H1 (cell line): ENCODE data around the gene IPO9. TPM values are rescaled to one million over a fixed set of nuclear protein-coding genes. Genes with fewer than 3 reads are reported as not detected.

Experiments
- CTCF ChIA-PET: fragments of 300-600 bp; sonication (Branson Sonifier 250); formaldehyde crosslinking; loops from one replicate; lab custom pipeline; 2021; ENCODE audit not compliant: partially characterized antibody; lab: Charles Lee
- POLR2A ChIA-PET: fragments of 300-600 bp; sonication (Branson Sonifier 250); formaldehyde crosslinking; loops from one replicate; lab custom pipeline; 2021; ENCODE audit warnings: inconsistent platforms; ENCODE audit not compliant: partially characterized antibody; lab: Charles Lee
- DNase-seq, 2 experiments: peaks; one replicate each; pipeline versions ENCODE4 v3.0.0 to v3.0.0-alpha.2; 2010 to 2022; ENCODE audit warnings: low spot score in 2 of 2, low read depth in 1 of 2, mixed read lengths in 1 of 2
- FAIRE-seq: peaks from 2 replicates; lab custom pipeline; 2011; peaks lifted over from hg19 to GRCh38; lab: Jason Lieb, UNC
- H2AFZ ChIP-seq: 2 replicates; pipeline ENCODE4 v1.8.1; 2012; ENCODE audit warnings: low read length, inconsistent platforms
- H2AK5ac ChIP-seq: 2 replicates; pipeline ENCODE4 v1.6.1; 2013; ENCODE audit warnings: low read depth, low read length
- H2BK120ac ChIP-seq: replicated peaks from 2 replicates; pipeline ENCODE3; 2013; ENCODE audit warnings: low read depth, low read length, inconsistent platforms
- H2BK12ac ChIP-seq: 2 replicates; pipeline ENCODE4 v1.6.1; 2013; ENCODE audit warnings: low read depth, low read length
- H2BK15ac ChIP-seq: 2 replicates; pipeline ENCODE4 v1.6.1; 2013; ENCODE audit warnings: low read length
- H2BK20ac ChIP-seq: 2 replicates; pipeline ENCODE4 v1.6.1; 2013; ENCODE audit warnings: low read length
- H2BK5ac ChIP-seq: 2 replicates; pipeline ENCODE4 v1.6.1; 2013; ENCODE audit warnings: low read depth, low read length
- H3K14ac ChIP-seq: 2 replicates; pipeline ENCODE4 v1.6.1; 2013; ENCODE audit warnings: inconsistent platforms; ENCODE audit not compliant: insufficient read length
- H3K18ac ChIP-seq: 2 replicates; pipeline ENCODE4 v1.6.1; 2013; ENCODE audit warnings: low read length; ENCODE audit errors: extremely low read depth
- H3K23ac ChIP-seq: 2 replicates; pipeline ENCODE4 v1.6.1; 2013; ENCODE audit warnings: inconsistent platforms; ENCODE audit not compliant: insufficient read length
- H3K23me2 ChIP-seq: 2 replicates; pipeline ENCODE4 v1.6.1; 2013; ENCODE audit warnings: low read depth, low read length
- H3K27ac ChIP-seq: 2 replicates; pipeline ENCODE4 v1.6.1; 2011; ENCODE audit warnings: low read depth, low read length, inconsistent platforms
- H3K27me3 ChIP-seq, 4 experiments: replicated peaks in 1 of 4; 1 replicate in 1 of 4; 2 replicates in 3 of 4; pipeline versions ENCODE4 v1.6.1 to v1.8.1; 2011 to 2013; ENCODE audit warnings: low read length in 3 of 4, mild to moderate bottlenecking in 3 of 4, inconsistent platforms in 2 of 4, mixed read lengths in 2 of 4, moderate library complexity in 1 of 4; ENCODE audit not compliant: control insufficient read depth in 3 of 4, insufficient read depth in 3 of 4; ENCODE audit errors: extremely low read depth in 1 of 4
- H3K36me3 ChIP-seq, 4 experiments: 2 replicates each; pipeline versions ENCODE4 v1.6.1 to v1.8.1; 2011 to 2013; ENCODE audit warnings: mild to moderate bottlenecking in 4 of 4, low read length in 3 of 4, moderate library complexity in 2 of 4, control low read depth in 1 of 4, inconsistent platforms in 1 of 4; ENCODE audit not compliant: insufficient read depth in 4 of 4, control insufficient read depth in 2 of 4
- H3K4ac ChIP-seq: replicated peaks from 2 replicates; pipeline ENCODE3; 2013; ENCODE audit warnings: low read length, low read depth, mixed read lengths, inconsistent platforms; ENCODE audit not compliant: insufficient read length
- H3K4me1 ChIP-seq, 4 experiments: replicated peaks in 1 of 4; 1 replicate in 1 of 4; 2 replicates in 3 of 4; pipeline versions ENCODE4 v1.6.1 to v1.8.1; 2011 to 2013; ENCODE audit warnings: low read length in 3 of 4, inconsistent platforms in 2 of 4, mixed read lengths in 1 of 4; ENCODE audit not compliant: insufficient read depth in 4 of 4, control insufficient read depth in 3 of 4
- H3K4me2 ChIP-seq, 2 experiments: 2 replicates each; pipeline versions ENCODE4 v1.6.1 to v1.8.1; 2011 to 2013; ENCODE audit warnings: low read depth in 2 of 2, low read length in 2 of 2, control low read depth in 1 of 2, inconsistent platforms in 1 of 2, mild to moderate bottlenecking in 1 of 2; ENCODE audit not compliant: insufficient read depth in 1 of 2
- H3K4me3 ChIP-seq, 4 experiments: fragments of 200-600, 300-600 bp in 1 of 4; sonication (generic), shearing (Covaris generic), sonication (Bioruptor Twin) in 1 of 4; 2 replicates each; pipeline versions ENCODE4 v1.5.1 to v1.8.1; 2011 to 2016; ENCODE audit warnings: low read length in 4 of 4, low read depth in 3 of 4, control low read depth in 2 of 4, inconsistent platforms in 2 of 4, mild to moderate bottlenecking in 2 of 4, mixed read lengths in 1 of 4, moderate library complexity in 1 of 4; ENCODE audit not compliant: insufficient read depth in 2 of 4; ENCODE audit errors: extremely low read depth in 1 of 4
- H3K56ac ChIP-seq: replicated peaks from 2 replicates; pipeline ENCODE3; 2013; ENCODE audit warnings: low read depth, mild to moderate bottlenecking, mixed read lengths, low read length, inconsistent platforms; ENCODE audit not compliant: insufficient read length
- H3K79me1 ChIP-seq: 2 replicates; pipeline ENCODE4 v1.6.1; 2013; ENCODE audit warnings: low read depth, low read length, control low read depth
- H3K79me2 ChIP-seq, 2 experiments: 2 replicates each; pipeline versions ENCODE4 v1.6.1 to v1.8.1; 2012 to 2013; ENCODE audit warnings: low read length in 2 of 2, mild to moderate bottlenecking in 2 of 2, inconsistent platforms in 1 of 2; ENCODE audit not compliant: insufficient read depth in 2 of 2, control insufficient read depth in 1 of 2
- H3K9ac ChIP-seq, 4 experiments: replicated peaks in 1 of 4; 1 replicate in 1 of 4; 2 replicates in 3 of 4; pipeline versions ENCODE4 v1.6.1 to v1.8.1; 2011 to 2013; ENCODE audit warnings: low read depth in 3 of 4, low read length in 3 of 4, control low read depth in 2 of 4, mild to moderate bottlenecking in 2 of 4, moderate library complexity in 2 of 4, inconsistent platforms in 1 of 4; ENCODE audit errors: extremely low read depth in 1 of 4
- H3K9me3 ChIP-seq, 2 experiments: 2 replicates each; pipeline versions ENCODE4 v1.6.1 to v1.8.1; 2012 to 2013; ENCODE audit warnings: mild to moderate bottlenecking in 2 of 2, moderate library complexity in 2 of 2, control low read depth in 1 of 2, inconsistent platforms in 1 of 2, low read depth in 1 of 2, low read length in 1 of 2, mixed read lengths in 1 of 2; ENCODE audit not compliant: insufficient read depth in 2 of 2
- H4K20me1 ChIP-seq, 2 experiments: replicated peaks in 1 of 2; 2 replicates each; pipeline versions ENCODE3 to v1.8.1; 2011 to 2013; ENCODE audit warnings: inconsistent platforms in 2 of 2, low read length in 2 of 2, mild to moderate bottlenecking in 1 of 2; ENCODE audit not compliant: insufficient read depth in 2 of 2, control insufficient read depth in 1 of 2
- H4K5ac ChIP-seq: 2 replicates; pipeline ENCODE4 v1.6.1; 2013; ENCODE audit warnings: low read length, low read depth, mixed read lengths, inconsistent platforms; ENCODE audit not compliant: insufficient read length
- H4K8ac ChIP-seq: 2 replicates; pipeline ENCODE4 v1.8.0; 2013; ENCODE audit warnings: mild to moderate bottlenecking, moderate library complexity, low read length, inconsistent platforms; ENCODE audit not compliant: insufficient read depth; ENCODE audit errors: extremely low read depth
- H4K91ac ChIP-seq: replicated peaks from 2 replicates; pipeline ENCODE3; 2013; ENCODE audit warnings: low read length, mixed read lengths, inconsistent platforms; ENCODE audit not compliant: insufficient read length
- ATF3 ChIP-seq: IDR thresholded peaks from 2 replicates; pipeline ENCODE4 v1.6.1; 2011; ENCODE audit warnings: low read depth, mild to moderate bottlenecking, low read length; ENCODE audit not compliant: insufficient read depth
- CHD2 ChIP-seq: IDR thresholded peaks from 2 replicates; pipeline ENCODE4 v1.6.1; 2012; ENCODE audit warnings: low read length, improper control_type of control experiment
- CTBP2 ChIP-seq: IDR thresholded peaks from 2 replicates; pipeline ENCODE4 v1.7.0; 2011; ENCODE audit warnings: borderline replicate concordance, mild to moderate bottlenecking, moderate library complexity, mixed read lengths, low read length; ENCODE audit not compliant: insufficient read depth, insufficient read length
- EGR1 ChIP-seq: IDR thresholded peaks from 2 replicates; pipeline ENCODE4 v1.6.1; 2011; ENCODE audit warnings: low read depth, low read length, borderline replicate concordance
- EZH2 ChIP-seq: fragments of 200-600 bp; sonication (generic); IDR thresholded peaks from 2 replicates; pipeline ENCODE4 v1.7.1; 2012; ENCODE audit warnings: low read depth, mild to moderate bottlenecking, moderate library complexity, low read length, inconsistent platforms; ENCODE audit not compliant: severe bottlenecking
- MAX ChIP-seq: IDR thresholded peaks from 2 replicates; pipeline ENCODE4 v1.6.1; 2012; ENCODE audit warnings: inconsistent platforms
- PHF8 ChIP-seq: fragments of 200-600 bp; sonication (generic); conservative IDR thresholded peaks from 2 replicates; pipeline ENCODE4 v1.7.1; 2012; ENCODE audit warnings: low read depth, mild to moderate bottlenecking, inconsistent platforms, low read length, moderate library complexity
- POLR2AphosphoS5 ChIP-seq: IDR thresholded peaks from 2 replicates; pipeline ENCODE4 v1.6.1; 2011; ENCODE audit warnings: low read depth, low read length
- RAD21 ChIP-seq, 2 experiments: IDR thresholded peaks in 1 of 2; conservative IDR thresholded peaks in 1 of 2; 2 replicates each; pipeline ENCODE4 v1.6.1; 2011; ENCODE audit warnings: low read depth in 2 of 2, low read length in 2 of 2, improper control_type of control experiment in 1 of 2, inconsistent platforms in 1 of 2, mild to moderate bottlenecking in 1 of 2, moderate library complexity in 1 of 2
- SP1 ChIP-seq: IDR thresholded peaks from 2 replicates; pipeline ENCODE4 v1.6.1; 2011; ENCODE audit warnings: low read depth, low read length
- TAF1 ChIP-seq: IDR thresholded peaks from 2 replicates; pipeline ENCODE4 v1.6.1; 2011; ENCODE audit warnings: mild to moderate bottlenecking, low read depth, low read length
- TEAD4 ChIP-seq: IDR thresholded peaks from 2 replicates; pipeline ENCODE4 v1.6.1; 2012; ENCODE audit warnings: low read depth, low read length, inconsistent platforms, mixed read lengths
- YY1 ChIP-seq: IDR thresholded peaks from 2 replicates; pipeline ENCODE4 v1.6.1; 2011; ENCODE audit warnings: low read depth, mild to moderate bottlenecking, low read length
- ZNF274 ChIP-seq: IDR thresholded peaks from 2 replicates; pipeline ENCODE4 v1.7.0; 2012; ENCODE audit warnings: low read length, borderline replicate concordance; ENCODE audit errors: extremely low read depth
- WGBS, 2 experiments: shearing (Covaris generic) in 1 of 2; methylation state at CpG; one replicate each; pipeline versions ENCODE4 v1.1.6 to v1.1.7; 2013 to 2015; ENCODE audit warnings: low lambda C conversion rate in 2 of 2, mixed read lengths in 2 of 2, inconsistent platforms in 1 of 2, low coverage in 1 of 2, missing lambda C conversion rate in 1 of 2; ENCODE audit not compliant: insufficient replicate concordance in 2 of 2, insufficient coverage in 1 of 2, insufficient read length in 1 of 2; ENCODE audit errors: extremely low coverage in 1 of 2, missing lambda C conversion rate in 1 of 2; 5-methylcytosine and 5-hydroxymethylcytosine counted together
- polyA plus RNA-seq, 7 experiments: library from polyadenylated mRNA; depleted of rRNA in 3 of 7; stranded (reverse) in 5 of 7; unstranded in 2 of 7; fragments of >200 nt in 5 of 7; fragments of 200-250 nt in 2 of 7; gene quantifications; 1 replicate in 5 of 7; 2 replicates in 1 of 7; 4 replicates in 1 of 7; pipeline versions ENCODE4 v1.2.1 to v1.2.3, GENCODE V29; 2011 to 2013; ENCODE audit warnings: missing spikeins in 2 of 7, mixed read lengths in 2 of 7
- total RNA-seq: library from RNA; stranded (reverse); fragmentation: NEBNext Ultra II Directional; extraction: Animal tissue kit (Norgen Biotek cat#: 25700); gene quantifications from 2 replicates; pipeline ENCODE4 v1.2.1, GENCODE V29; 2021

IPO9 gene
- total and polyA plus RNA-seq, 2 of the 8 experiments (the other 6 are each of a cell fraction or from before 2014, with no cell fraction given) = 61.0 to 122 TPM

GRCh38 chr1:201781437-201781836 lies 47.5 kb upstream of the IPO9 start:
- Histone ChIP-seq H3K4me3 (no peak overlapping the region), H3K9me3 (peaks cover 0 to 5% of the 10 kb centered on the region in 2 experiments; a peak in 2 of 4 replicates), H4K20me1 (no peaks in the 10 kb centered on the region), H3K4ac (no peak overlapping the region), H3K79me1 (no peaks in the 10 kb centered on the region), H3K18ac (no peak overlapping the region), H2BK12ac (no peak overlapping the region), H4K8ac (no peak overlapping the region), H3K23ac (no peak overlapping the region), H3K56ac (no peak overlapping the region), H3K79me2 (no peaks in the 10 kb centered on the region), H2BK15ac (no peak overlapping the region), H4K91ac (no peak overlapping the region), H4K5ac (no peak overlapping the region), H3K4me2 (no peak overlapping the region), H2BK20ac (no peak overlapping the region), H3K9ac (no peak overlapping the region), H2AFZ (no peak overlapping the region), H3K23me2 (no peaks in the 10 kb centered on the region), H3K27me3 (no peaks in the 10 kb centered on the region), H2BK120ac (no peak overlapping the region), H2AK5ac (no peak overlapping the region), H3K4me1 (no peaks in the 10 kb centered on the region)
- FAIRE-seq (no peak), DNase-seq (no peak)
- CTCF ChIA-PET = interaction anchor here (0.8 to 19.1 kb wide), 7 partner anchors 8 to 222 kb away, joined by 3 to 823 read pairs (median 4); no protein-coding TSS in a partner anchor
- POLR2A ChIA-PET = no interaction called here
- WGBS, 2 experiments = 90% methylated on average over 1 of the region's 1 CpG; no CpG with 5 or more reads in 1 of the 2 experiments
- TF ChIP-seq EZH2 = no peak
- TF ChIP-seq MAX = no peak
- TF ChIP-seq CHD2 = no peak
- no peak for TF ChIP-seq CTBP2
- no peak for TF ChIP-seq ZNF274
- TF ChIP-seq YY1 = no peak
- no peak for TF ChIP-seq TEAD4
- no peak for TF ChIP-seq TAF1
- no peak for TF ChIP-seq SP1
- TF ChIP-seq ATF3 = no peak
- TF ChIP-seq EGR1 = no peak
- no peak for TF ChIP-seq POLR2AphosphoS5
- TF ChIP-seq PHF8 = no peak
- TF ChIP-seq RAD21 (IDR thresholded peaks at IDR 0.05 in 1 of 2, conservative IDR thresholded peaks at IDR 0.05 in 1 of 2; ENCODE audit: low read depth in 2 of 2, low read length in 2 of 2) = no peak
- TF ChIP-seq, all 59 proteins: peak for 0
- Histone ChIP-seq H3K27ac (no peak overlapping the region), H3K14ac (no peak overlapping the region), H2BK5ac (no peak overlapping the region), H3K36me3 (peaks cover 18 to 46% (median 38%) of the 10 kb centered on the region in 4 experiments)
